BJ (cell line): ENCODE data around the gene TPCN2. TPM values are rescaled to one million over a fixed set of nuclear protein-coding genes. Genes with fewer than 3 reads are reported as not detected.
A peak's percentile ranks its signal among the peaks of the same experiment; 100 is the strongest.

Source experiments
- CTCF ChIA-PET: fragments of 350-600 bp; formaldehyde crosslinking; extraction: SDS; loops from one replicate; lab custom pipeline; 2021; ENCODE audit warnings: antibody characterized with exemption, inconsistent platforms; lab: Yijun Ruan, JAX
- POLR2A ChIA-PET: fragments of 300-600 bp; sonication (Branson Sonifier 250); formaldehyde crosslinking; extraction: SDS; loops from one replicate; lab custom pipeline; 2021; ENCODE audit warnings: antibody characterized with exemption; lab: Charles Lee
- DNase-seq: peaks from one replicate; pipeline ENCODE4 v3.0.0-alpha.2; 2011; ENCODE audit warnings: low read depth
- H3K27me3 ChIP-seq: 2 replicates; pipeline ENCODE4 v1.6.0; 2011; ENCODE audit warnings: low read length; ENCODE audit not compliant: control insufficient read depth, insufficient read depth
- H3K36me3 ChIP-seq: 2 replicates; pipeline ENCODE4 v1.5.1; 2011; ENCODE audit warnings: low read length; ENCODE audit not compliant: control insufficient read depth, insufficient read depth
- H3K4me3 ChIP-seq: 2 replicates; pipeline ENCODE4 v1.5.1; 2011; ENCODE audit warnings: low read depth, mild to moderate bottlenecking, control low read depth, low read length
- CTCF ChIP-seq: IDR thresholded peaks from 2 replicates; pipeline ENCODE4 v1.5.1; 2011; ENCODE audit warnings: low read depth, mild to moderate bottlenecking, control low read depth, inconsistent platforms, low read length, moderate library complexity; ENCODE audit not compliant: insufficient read depth
- polyA plus RNA-seq: library from polyadenylated mRNA; depleted of rRNA; stranded (reverse); fragments of >200 nt; gene quantifications from 2 replicates; pipeline ENCODE4 v1.2.3, GENCODE V29; 2011

The TPCN2 gene
- polyA plus RNA-seq, 1 experiment, result 9.9 TPM

GRCh38 chr11:69071956-69072355 is 23.2 kb downstream of the TPCN2 start:
- H3K27me3 ChIP-seq, result no peaks in the 10 kb centered on the region
- H3K4me3 ChIP-seq, result no peak overlapping the region
- TF ChIP-seq CTCF, result no peak
- no peak for DNase-seq
- ChIA-PET CTCF (interaction anchor here (1.4 to 1.6 kb wide), 2 partner anchors 17 to 182 kb away, joined by 3 to 4 read pairs; no protein-coding TSS in a partner anchor), POLR2A (no interaction called here)
- H3K36me3 ChIP-seq, result peaks cover 22% of the 10 kb centered on the region

GRCh38 chr11:69073469-69073868 is 24.7 kb downstream of the TPCN2 start:
- Histone ChIP-seq H3K4me3 (no peak overlapping the region), H3K27me3 (no peaks in the 10 kb centered on the region), H3K36me3 (peaks cover 28% of the 10 kb centered on the region)
- DNase-seq, result no peak
- ChIA-PET CTCF (interaction anchor here (0.6 to 1.2 kb wide), 3 partner anchors 13 to 153 kb away, joined by 3 read pairs; no protein-coding TSS in a partner anchor), POLR2A (no interaction called here)
- TF ChIP-seq CTCF, result no peak

GRCh38 chr11:69074375-69075140 is 25.8 kb downstream of the TPCN2 start:
- POLR2A ChIA-PET, result no interaction called here

GRCh38 chr11:69075421-69076128 is 26.8 kb downstream of the TPCN2 start:
- no peak for TF ChIP-seq CTCF
- Histone ChIP-seq H3K36me3 (peaks cover 35% of the 10 kb centered on the region), H3K27me3 (no peaks in the 10 kb centered on the region), H3K4me3 (no peak overlapping the region)
- peak; percentile 93 for DNase-seq
- ChIA-PET CTCF (interaction anchor here (0.8 to 1.4 kb wide), 5 partner anchors 11 to 569 kb away, joined by 3 to 5 read pairs (median 4); partner anchors contain the start of gene MRGPRF), POLR2A (no interaction called here)

More at GRCh38 chr11:69074375-69075140, 25.8 kb downstream of the TPCN2 start:
- Histone ChIP-seq H3K27me3 (no peaks in the 10 kb centered on the region), H3K36me3 (peaks cover 33% of the 10 kb centered on the region), H3K4me3 (no peak overlapping the region)
- TF ChIP-seq CTCF, result no peak
- no peak for DNase-seq
- CTCF ChIA-PET, result interaction anchor here (0.8 to 1.2 kb wide), 3 partner anchors 11 to 62 kb away, joined by 3 to 5 read pairs (median 3); partner anchors contain the start of gene MRGPRF
